ENCODE data around the gene PRM1. TPM values are rescaled to one million over a fixed set of nuclear protein-coding genes. Genes with fewer than 3 reads are reported as not detected.

Gene PRM1
- total and polyA plus RNA-seq, 2 of the 13 experiments (the other 11 are each of a cell fraction or from before 2014, with no cell fraction given): not detected

GRCh38 chr16:11290102-11290893, 9.2 kb upstream of the PRM1 start:
- H3K27ac ChIP-seq (ENCODE audit: extremely low read length, insufficient read depth, low read length): no peak overlapping the region
- H3K4me2 ChIP-seq (ENCODE audit: low read depth, low read length): peak overlapping the region; percentile 6; the same call in 1 of the 2 replicates
- no peaks in the 10 kb centered on the region for H4K20me1 ChIP-seq (ENCODE audit: insufficient read depth, low read length)
- in situ Hi-C loops (cut with HindIII; ENCODE audit: extremely low pct_ligation_motif_present, low pct_unique_long_range_greater_than_20kb) (no loop called here), intact Hi-C loops (cut with micrococcal nuclease; ENCODE audit: unreplicated experiment) (no loop called here)
- H2AFZ ChIP-seq (ENCODE audit: low read length): no peak overlapping the region
- DNase-seq (ENCODE audit: low spot score) (no peak), FAIRE-seq (no peak), ATAC-seq (no peak)
- CTCF ChIA-PET (ENCODE audit: low intra/inter-chr PET ratio, low total read pairs): no interaction called here
- H3K4me3 ChIP-seq (replicated peaks in 1 of 3; ENCODE audit: insufficient read depth in 1 of 3, low read depth in 2 of 3, low read length in 3 of 3): no peak overlapping the region
- H3K79me2 ChIP-seq (ENCODE audit: insufficient read depth, low read length): no peaks in the 10 kb centered on the region
- no peaks in the 10 kb centered on the region for H3K9me3 ChIP-seq (ENCODE audit: low read length)
- H3K27me3 ChIP-seq (ENCODE audit: control insufficient read depth in 1 of 2, insufficient read depth in 2 of 2, low read length in 2 of 2): no peaks in the 10 kb centered on the region
- H3K36me3 ChIP-seq (replicated peaks in 1 of 2; ENCODE audit: control insufficient read depth in 1 of 2, insufficient read depth in 2 of 2, low read length in 2 of 2): no peaks in the 10 kb centered on the region
- BruUV-seq (replicated peaks): no TSS peak
- POLR2A ChIA-PET: interaction anchor here (2.2 kb wide), 1 partner anchor 35 kb away, joined by 11 read pairs; the partner anchor contains the start of gene SOCS1
- H3K4me1 ChIP-seq (ENCODE audit: insufficient read depth, low read length): peaks cover 90% of the 10 kb centered on the region
- no peak overlapping the region for H3K9ac ChIP-seq (ENCODE audit: insufficient read depth, low read depth, low read length)
- TF ChIP-seq ZFP91 (CRISPR knock-in tag; IDR thresholded peaks at IDR 0.05; ENCODE audit: borderline replicate concordance) (0 out of 2 replicates have a peak, but pooled peaks have one; percentile 26), ZNF674 (CRISPR knock-in tag; IDR thresholded peaks at IDR 0.05; ENCODE audit: low read depth) (no peak), ZNF510 (CRISPR knock-in tag; IDR thresholded peaks at IDR 0.05; ENCODE audit: low read depth) (0 out of 2 replicates have a peak, but pooled peaks have one; percentile 9), ZNF253 (CRISPR knock-in tag; IDR thresholded peaks at IDR 0.05; ENCODE audit: borderline replicate concordance) (0 out of 2 replicates have a peak, but pooled peaks have one; percentile 27), ZNF251 (CRISPR knock-in tag; IDR thresholded peaks at IDR 0.05) (no peak), TBL1XR1 (IDR thresholded peaks at IDR 0.05; ENCODE audit: borderline replicate concordance, low read length, partially characterized antibody) (no peak), ZMYM3 (CRISPR knock-in tag; IDR thresholded peaks at IDR 0.05) (0 out of 2 replicates have a peak, but pooled peaks have one; percentile 55), ZNF292 (CRISPR knock-in tag; IDR thresholded peaks at IDR 0.05; ENCODE audit: borderline replicate concordance, low read depth) (peak; percentile 6; the same call in 1 of the 2 replicates)
- TF ChIP-seq, protein P1, sequence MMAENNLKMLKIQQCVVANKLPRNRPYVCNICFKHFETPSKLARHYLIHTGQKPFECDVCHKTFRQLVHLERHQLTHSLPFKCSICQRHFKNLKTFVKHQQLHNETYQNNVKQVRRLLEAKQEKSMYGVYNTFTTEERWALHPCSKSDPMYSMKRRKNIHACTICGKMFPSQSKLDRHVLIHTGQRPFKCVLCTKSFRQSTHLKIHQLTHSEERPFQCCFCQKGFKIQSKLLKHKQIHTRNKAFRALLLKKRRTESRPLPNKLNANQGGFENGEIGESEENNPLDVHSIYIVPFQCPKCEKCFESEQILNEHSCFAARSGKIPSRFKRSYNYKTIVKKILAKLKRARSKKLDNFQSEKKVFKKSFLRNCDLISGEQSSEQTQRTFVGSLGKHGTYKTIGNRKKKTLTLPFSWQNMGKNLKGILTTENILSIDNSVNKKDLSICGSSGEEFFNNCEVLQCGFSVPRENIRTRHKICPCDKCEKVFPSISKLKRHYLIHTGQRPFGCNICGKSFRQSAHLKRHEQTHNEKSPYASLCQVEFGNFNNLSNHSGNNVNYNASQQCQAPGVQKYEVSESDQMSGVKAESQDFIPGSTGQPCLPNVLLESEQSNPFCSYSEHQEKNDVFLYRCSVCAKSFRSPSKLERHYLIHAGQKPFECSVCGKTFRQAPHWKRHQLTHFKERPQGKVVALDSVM (CRISPR knock-in tag; IDR thresholded peaks at IDR 0.05): peak; percentile 87
- WGBS (ENCODE audit: low lambda C conversion rate): 80% methylated on average over 8 of the region's 8 CpGs
